K562 (cell line): ENCODE data around the gene TULP4. TPM values are rescaled to one million over a fixed set of nuclear protein-coding genes. Genes with fewer than 3 reads are reported as not detected.
A peak's percentile ranks its signal among the peaks of the same experiment; 100 is the strongest.

Experiments used
- ATAC-seq: fragments of 200-7000 bp; cut with Tn5 transposase; 3 replicates; pipeline ENCODE4 v1.9.1; 2020; ENCODE audit warnings: moderate library complexity
- BruUV-seq: library from RNA; stranded (reverse); fragments of 400-500 nt; replicated peaks from 2 replicates; lab custom pipeline; 2021; lab: Mats Ljungman, UMichigan
- CTCF ChIA-PET: fragments of 300-600 bp; formaldehyde crosslinking; extraction: SDS; loops from one replicate; lab custom pipeline; 2021; ENCODE audit warnings: low intra/inter-chr PET ratio; lab: Yijun Ruan, JAX
- POLR2A ChIA-PET: fragments of 300-600, 350-650 bp; sonication (Branson Sonifier 250); formaldehyde crosslinking; extraction: SDS; loops from one replicate; lab custom pipeline; 2021; ENCODE audit warnings: antibody characterized with exemption, inconsistent platforms; lab: Yijun Ruan, JAX
- DNase-seq, 4 experiments: peaks; one replicate each; pipeline versions ENCODE4 v3.0.0 to v3.0.0-alpha.2; 2011 to 2018; ENCODE audit warnings: low spot score in 3 of 4, mixed read lengths in 3 of 4; ENCODE audit errors: extremely low read depth in 1 of 4
- FAIRE-seq: peaks from 2 replicates; lab custom pipeline; 2011; peaks lifted over from hg19 to GRCh38; lab: Jason Lieb, UNC
- H2AFZ ChIP-seq: 2 replicates; pipeline ENCODE4 v1.6.0; 2011; ENCODE audit warnings: low read depth, low read length, control low read depth, inconsistent platforms
- H3K27ac ChIP-seq: fragments of 200-600 bp; 3 replicates; pipeline ENCODE4 v1.8.0; 2011; ENCODE audit warnings: low read depth, mild to moderate bottlenecking, control low read depth, inconsistent platforms, low read length, moderate library complexity, mixed read lengths; ENCODE audit errors: extremely low read depth
- H3K27me3 ChIP-seq, 2 experiments: fragments of 300-600 bp in 1 of 2; 2 replicates in 1 of 2; 3 replicates in 1 of 2; pipeline versions ENCODE4 v1.6.0 to v1.8.0; 2011; ENCODE audit warnings: inconsistent platforms in 2 of 2, low read length in 2 of 2, mild to moderate bottlenecking in 1 of 2, mixed read lengths in 1 of 2, moderate library complexity in 1 of 2; ENCODE audit not compliant: control insufficient read depth in 2 of 2, insufficient read depth in 2 of 2
- H3K36me3 ChIP-seq: fragments of 300-600 bp; 3 replicates; pipeline ENCODE4 v1.8.0; 2011; ENCODE audit warnings: mild to moderate bottlenecking, low read length, inconsistent platforms; ENCODE audit not compliant: control insufficient read depth, insufficient read depth
- H3K4me1 ChIP-seq, 2 experiments: fragments of 200-600 bp in 1 of 2; replicated peaks in 1 of 2; 2 replicates in 1 of 2; 3 replicates in 1 of 2; pipeline versions ENCODE4 v1.5.1 to v1.8.0; 2011; ENCODE audit warnings: inconsistent platforms in 2 of 2, low read length in 2 of 2, mild to moderate bottlenecking in 1 of 2, mixed read lengths in 1 of 2, moderate library complexity in 1 of 2; ENCODE audit not compliant: control insufficient read depth in 2 of 2, insufficient read depth in 2 of 2
- H3K4me2 ChIP-seq: 2 replicates; pipeline ENCODE4 v1.6.1; 2011; ENCODE audit warnings: low read length, control low read depth, inconsistent platforms, mixed read lengths; ENCODE audit not compliant: insufficient read depth
- H3K4me3 ChIP-seq: fragments of 200-600 bp; sonication (generic), shearing (Covaris generic); 2 replicates; pipeline ENCODE4 v1.5.1; 2016; ENCODE audit warnings: control low read depth, inconsistent platforms
- H3K79me2 ChIP-seq: fragments of 200-600 bp; 3 replicates; pipeline ENCODE4 v1.8.0; 2011; ENCODE audit warnings: low read length, inconsistent platforms; ENCODE audit not compliant: control insufficient read depth, insufficient read depth
- H3K9ac ChIP-seq, 2 experiments: 2 replicates each; pipeline versions ENCODE4 v1.6.0 to v1.6.1; 2011; ENCODE audit warnings: low read depth in 2 of 2, low read length in 2 of 2, control low read depth in 1 of 2, inconsistent platforms in 1 of 2, mild to moderate bottlenecking in 1 of 2, mixed read lengths in 1 of 2; ENCODE audit not compliant: insufficient read depth in 1 of 2
- H3K9me1 ChIP-seq: one replicate; pipeline ENCODE4 v1.6.0; 2011; ENCODE audit warnings: inconsistent platforms, mild to moderate bottlenecking, low read length, moderate library complexity; ENCODE audit not compliant: control insufficient read depth, insufficient read depth
- H3K9me3 ChIP-seq: replicated peaks from 2 replicates; pipeline ENCODE4 v1.5.1; 2011; ENCODE audit warnings: low read depth, low read length, inconsistent platforms; ENCODE audit not compliant: control insufficient read depth, insufficient read depth
- H4K20me1 ChIP-seq: replicated peaks from 2 replicates; pipeline ENCODE4 v1.6.1; 2011; ENCODE audit warnings: low read length, inconsistent platforms, mixed read lengths; ENCODE audit not compliant: control insufficient read depth, insufficient read depth
- ATF3 ChIP-seq, 2 experiments: fragments of 450-650 bp in 1 of 2; sonication (generic) in 1 of 2; formaldehyde crosslinking in 1 of 2; IDR thresholded peaks in 1 of 2; conservative IDR thresholded peaks in 1 of 2; 2 replicates each; pipeline versions ENCODE4 v1.6.1 to v1.8.1; 2016 to 2023; ENCODE audit warnings: mild to moderate bottlenecking in 2 of 2, moderate library complexity in 2 of 2, inconsistent platforms in 1 of 2, missing genetic modification reagents in 1 of 2
- ELF2 ChIP-seq: fragments of 250-450 bp; sonication (Bioruptor Pico); IDR thresholded peaks from 2 replicates; pipeline ENCODE4 v1.5.0; 2021; ENCODE audit warnings: mild to moderate bottlenecking
- HDAC8 ChIP-seq: fragments of 450-650 bp; IDR thresholded peaks from 2 replicates; pipeline ENCODE4 v1.6.1; 2016; ENCODE audit warnings: mild to moderate bottlenecking, missing genetic modification characterization, moderate library complexity, missing compliant biosample characterization
- NELFE ChIP-seq: IDR thresholded peaks from 2 replicates; pipeline ENCODE4 v1.6.1; 2011; ENCODE audit warnings: mild to moderate bottlenecking; ENCODE audit not compliant: insufficient read depth, insufficient read length
- PTTG1 ChIP-seq: fragments of 450-650 bp; IDR thresholded peaks from 2 replicates; pipeline ENCODE4 v1.6.1; 2016; ENCODE audit warnings: low read depth, mild to moderate bottlenecking, missing genetic modification characterization, missing compliant biosample characterization
- TRIM25 ChIP-seq: fragments of 450-650 bp; IDR thresholded peaks from 2 replicates; pipeline ENCODE4 v1.7.0; 2016; ENCODE audit warnings: borderline replicate concordance
- XRCC4 ChIP-seq: IDR thresholded peaks from one replicate; pipeline ENCODE4 v1.6.1; 2011; ENCODE audit not compliant: insufficient read depth, insufficient read length; ENCODE audit errors: extremely low read depth
- ZNF232 ChIP-seq: sonication (generic); formaldehyde crosslinking; IDR thresholded peaks from 2 replicates; pipeline ENCODE4 v1.8.0; 2022; ENCODE audit warnings: mild to moderate bottlenecking, missing genetic modification reagents
- ZNF408 ChIP-seq: fragments of 250-450 bp; sonication (Bioruptor Pico); IDR thresholded peaks from 2 replicates; pipeline ENCODE4 v1.4.0; 2020; ENCODE audit warnings: low read depth, mild to moderate bottlenecking, moderate library complexity
- WGBS: fragments of 100-300 bp; shearing (Covaris generic); methylation state at CpG from one replicate; pipeline ENCODE4 v1.1.6; 2016; ENCODE audit warnings: low coverage, mixed read lengths; ENCODE audit not compliant: insufficient coverage; ENCODE audit errors: missing lambda C conversion rate; 5-methylcytosine and 5-hydroxymethylcytosine counted together
- in situ Hi-C: fragments of 300-500 bp; cut with MboI; formaldehyde crosslinking; loops from 4 replicates; pipeline ENCODE4 v1.15.0; 2018; ENCODE audit warnings: inconsistent platforms, mixed read lengths
- intact Hi-C: fragments of 100-400 bp; cut with micrococcal nuclease; formaldehyde crosslinking; loops from 2 replicates; pipeline ENCODE4 v1.14.2; 2022
- polyA plus RNA-seq, 8 experiments: library from polyadenylated mRNA; depleted of rRNA in 4 of 8; stranded (reverse) in 5 of 8; unstranded in 3 of 8; fragments of >200 nt; fragmentation: Nextera tagmentation in 2 of 8; fragmentation: Illumina TruSeq in 1 of 8; extraction: Ambion mirVana in 2 of 8; extraction: Trizol in 1 of 8; gene quantifications; 2 replicates each; pipeline versions ENCODE4 v1.2.1 to v1.2.3, GENCODE V29; 2011 to 2014; ENCODE audit warnings: inconsistent platforms in 1 of 8, missing spikeins in 1 of 8
- total RNA-seq, 7 experiments: library from RNA; depleted of rRNA in 6 of 7; stranded (reverse); fragments of >200 nt in 6 of 7; fragmentation: Illumina TruSeq in 2 of 7; extraction: Trizol in 2 of 7; gene quantifications; 2 replicates each; pipeline versions ENCODE4 v1.2.1 to v1.2.3, GENCODE V29; 2011 to 2021; ENCODE audit warnings: low replicate concordance in 1 of 7
- TF ChIP-seq, protein P1 (sequence below): sonication (generic); formaldehyde crosslinking; IDR thresholded peaks from 2 replicates; pipeline ENCODE4 v1.8.1; 2023; ENCODE audit warnings: mild to moderate bottlenecking, missing genetic modification reagents
- TF ChIP-seq, protein P2 (sequence below): fragments of 450-650 bp; IDR thresholded peaks from 2 replicates; pipeline ENCODE4 v1.6.1; 2014; ENCODE audit warnings: low read depth, mild to moderate bottlenecking, moderate library complexity, borderline replicate concordance
- TF ChIP-seq, protein P3 (sequence below): fragments of 250-450 bp; sonication (Bioruptor Pico); IDR thresholded peaks from 2 replicates; pipeline ENCODE4 v1.4.0; 2020; ENCODE audit warnings: mild to moderate bottlenecking

TULP4 gene
- total and polyA plus RNA-seq, 9 of the 15 experiments (the other 6 are each of a cell fraction or from before 2014, with no cell fraction given), result 1.2 to 50.4 (median 11.0) TPM

DNA sequence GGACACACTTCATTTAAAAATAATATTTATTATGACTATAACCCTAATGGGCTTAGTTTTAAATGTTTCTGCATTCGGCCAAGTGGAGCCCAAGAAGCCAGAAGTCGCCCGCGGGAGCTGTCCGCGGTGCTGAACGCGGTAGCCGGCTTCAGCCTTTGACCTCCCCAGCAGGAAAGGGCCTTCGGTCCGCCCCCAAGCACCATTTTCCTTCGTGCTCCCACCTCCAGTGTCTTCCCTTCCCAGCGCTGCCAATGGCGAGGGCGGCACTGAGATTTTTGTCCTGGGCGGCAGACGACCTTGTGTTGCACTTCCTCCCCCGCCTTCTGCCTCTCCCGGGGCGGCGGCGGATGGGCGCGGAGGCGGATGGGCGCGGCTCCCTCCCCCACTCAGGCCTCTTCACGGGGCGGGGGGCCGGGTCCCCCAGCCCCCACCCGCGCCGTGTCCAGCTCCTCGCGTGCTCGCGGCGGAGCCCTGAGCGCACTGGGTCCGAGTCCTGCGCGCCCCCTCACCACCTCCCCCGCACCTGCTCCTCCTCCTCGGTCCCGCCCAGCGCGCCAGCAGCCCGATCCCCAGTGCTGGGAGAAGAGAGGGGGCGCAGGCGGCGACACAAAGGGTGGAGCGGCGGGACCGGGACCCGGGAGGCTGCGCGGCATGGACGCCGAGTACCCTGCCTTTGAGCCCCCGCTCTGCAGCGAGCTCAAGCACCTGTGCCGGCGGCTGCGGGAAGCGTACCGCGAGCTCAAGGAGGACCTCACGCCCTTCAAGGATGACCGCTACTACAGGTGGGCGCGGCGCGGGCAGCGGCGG lies 224.0 kb downstream of the TULP4 start:
- Histone ChIP-seq H3K9me3 (no peaks in the 10 kb centered on the region), H3K9me1 (no peaks in the 10 kb centered on the region), H2AFZ (peak overlapping the region; percentile 53), H3K36me3 (no peaks in the 10 kb centered on the region), H3K4me1 (peaks cover 0 to 17% of the 10 kb centered on the region in 2 experiments; a peak in 4 of 5 replicates), H3K27ac (no peak overlapping the region), H3K4me2 (peak overlapping the region; percentile 71), H3K27me3 (peaks cover 49 to 66% of the 10 kb centered on the region in 2 experiments), H4K20me1 (peaks cover 8% of the 10 kb centered on the region; the same call in 1 of the 2 replicates), H3K4me3 (peak overlapping the region; percentile 43), H3K79me2 (no peaks in the 10 kb centered on the region), H3K9ac (peak overlapping the region in 1 of 2 experiments; percentile 57; a peak in 1 of 4 replicates)
- BruUV-seq, result no TSS peak
- intact Hi-C loops (no loop called here), in situ Hi-C loops (no loop called here)
- FAIRE-seq, result peak; percentile 91
- under 1% methylated on average over 54 of the region's 75 CpGs for WGBS
- peak; percentile 90 for ATAC-seq
- CTCF ChIA-PET, result no interaction called here
- POLR2A ChIA-PET, result interaction anchor here (0.7 to 1.6 kb wide), 4 partner anchors 17 to 87 kb away, joined by 3 to 6 read pairs (median 3); no protein-coding TSS in a partner anchor
- peak; percentile 89 to 93 (median 92) for DNase-seq
- TF ChIP-seq, protein P1, sequence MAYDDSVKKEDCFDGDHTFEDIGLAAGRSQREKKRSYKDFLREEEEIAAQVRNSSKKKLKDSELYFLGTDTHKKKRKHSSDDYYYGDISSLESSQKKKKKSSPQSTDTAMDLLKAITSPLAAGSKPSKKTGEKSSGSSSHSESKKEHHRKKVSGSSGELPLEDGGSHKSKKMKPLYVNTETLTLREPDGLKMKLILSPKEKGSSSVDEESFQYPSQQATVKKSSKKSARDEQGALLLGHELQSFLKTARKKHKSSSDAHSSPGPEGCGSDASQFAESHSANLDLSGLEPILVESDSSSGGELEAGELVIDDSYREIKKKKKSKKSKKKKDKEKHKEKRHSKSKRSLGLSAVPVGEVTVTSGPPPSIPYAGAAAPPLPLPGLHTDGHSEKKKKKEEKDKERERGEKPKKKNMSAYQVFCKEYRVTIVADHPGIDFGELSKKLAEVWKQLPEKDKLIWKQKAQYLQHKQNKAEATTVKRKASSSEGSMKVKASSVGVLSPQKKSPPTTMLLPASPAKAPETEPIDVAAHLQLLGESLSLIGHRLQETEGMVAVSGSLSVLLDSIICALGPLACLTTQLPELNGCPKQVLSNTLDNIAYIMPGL (CRISPR knock-in tag), result no peak
- no peak for TF ChIP-seq XRCC4
- no peak for TF ChIP-seq ELF2 (CRISPR knock-in tag)
- no peak for TF ChIP-seq HDAC8
- no peak for TF ChIP-seq ATF3 (IDR thresholded peaks at IDR 0.05)
- TF ChIP-seq ATF3 (CRISPR knock-in tag; conservative IDR thresholded peaks at IDR 0.05), result no peak
- no peak for TF ChIP-seq ZNF408 (CRISPR knock-in tag)
- no peak for TF ChIP-seq PTTG1 (tag)
- TF ChIP-seq ZNF232 (CRISPR knock-in tag), result no peak
- TF ChIP-seq NELFE, result no peak
- TF ChIP-seq, protein P2, sequence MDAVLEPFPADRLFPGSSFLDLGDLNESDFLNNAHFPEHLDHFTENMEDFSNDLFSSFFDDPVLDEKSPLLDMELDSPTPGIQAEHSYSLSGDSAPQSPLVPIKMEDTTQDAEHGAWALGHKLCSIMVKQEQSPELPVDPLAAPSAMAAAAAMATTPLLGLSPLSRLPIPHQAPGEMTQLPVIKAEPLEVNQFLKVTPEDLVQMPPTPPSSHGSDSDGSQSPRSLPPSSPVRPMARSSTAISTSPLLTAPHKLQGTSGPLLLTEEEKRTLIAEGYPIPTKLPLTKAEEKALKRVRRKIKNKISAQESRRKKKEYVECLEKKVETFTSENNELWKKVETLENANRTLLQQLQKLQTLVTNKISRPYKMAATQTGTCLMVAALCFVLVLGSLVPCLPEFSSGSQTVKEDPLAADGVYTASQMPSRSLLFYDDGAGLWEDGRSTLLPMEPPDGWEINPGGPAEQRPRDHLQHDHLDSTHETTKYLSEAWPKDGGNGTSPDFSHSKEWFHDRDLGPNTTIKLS, result no peak
- no peak for TF ChIP-seq TRIM25
- TF ChIP-seq, protein P3, sequence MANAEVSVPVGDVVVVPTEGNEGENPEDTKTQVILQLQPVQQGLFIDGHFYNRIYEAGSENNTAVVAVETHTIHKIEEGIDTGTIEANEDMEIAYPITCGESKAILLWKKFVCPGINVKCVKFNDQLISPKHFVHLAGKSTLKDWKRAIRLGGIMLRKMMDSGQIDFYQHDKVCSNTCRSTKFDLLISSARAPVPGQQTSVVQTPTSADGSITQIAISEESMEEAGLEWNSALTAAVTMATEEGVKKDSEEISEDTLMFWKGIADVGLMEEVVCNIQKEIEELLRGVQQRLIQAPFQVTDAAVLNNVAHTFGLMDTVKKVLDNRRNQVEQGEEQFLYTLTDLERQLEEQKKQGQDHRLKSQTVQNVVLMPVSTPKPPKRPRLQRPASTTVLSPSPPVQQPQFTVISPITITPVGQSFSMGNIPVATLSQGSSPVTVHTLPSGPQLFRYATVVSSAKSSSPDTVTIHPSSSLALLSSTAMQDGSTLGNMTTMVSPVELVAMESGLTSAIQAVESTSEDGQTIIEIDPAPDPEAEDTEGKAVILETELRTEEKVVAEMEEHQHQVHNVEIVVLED (CRISPR knock-in tag), result no peak
